ENCODE results near the gene NOP10. TPM values are rescaled to one million over a fixed set of nuclear protein-coding genes. Genes with fewer than 3 reads are reported as not detected.

NOP10 gene
- total and polyA plus RNA-seq, 2 donors (not counting 1 experiment from before 2014, with no cell fraction given), result 68.2 to 133 TPM

DNA sequence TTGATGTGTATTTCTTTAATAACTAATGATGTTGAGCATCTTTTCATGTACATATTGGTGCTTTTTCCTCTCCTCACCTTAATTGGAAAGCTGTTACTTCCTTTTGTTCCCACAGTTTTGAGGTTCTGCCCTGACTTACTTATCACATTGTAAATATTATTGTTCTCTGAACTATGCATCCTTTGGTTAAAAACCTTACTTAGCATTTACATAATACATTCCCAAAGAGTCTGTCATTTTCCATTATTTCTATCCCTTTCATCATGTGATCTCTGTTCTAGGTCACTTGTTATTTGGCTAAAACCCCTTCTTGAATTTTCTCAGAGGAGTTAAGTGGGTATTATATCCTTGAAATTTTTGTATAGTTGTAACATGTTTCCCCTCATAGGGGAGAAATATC, 38.3 kb downstream of the NOP10 start:
- H3K27me3 ChIP-seq (replicated peaks in 1 of 4; ENCODE audit: control extremely low read depth in 1 of 4, control insufficient read depth in 3 of 4, insufficient read depth in 4 of 4, low read length in 3 of 4), result no peaks in the 10 kb centered on the region
- POLR2A ChIA-PET, result no interaction called here
- CTCF ChIA-PET, result interaction anchor here (0.7 to 1.5 kb wide), 2 partner anchors 24 to 42 kb away, joined by 4 to 5 read pairs; no protein-coding TSS in a partner anchor
- H3K9me3 Mint-ChIP-seq (ENCODE audit: insufficient read depth), result no peaks in the 10 kb centered on the region
- H3K9ac ChIP-seq (ENCODE audit: low read length), result no peak overlapping the region
- peaks cover 45% of the 10 kb centered on the region for H4K20me1 ChIP-seq (ENCODE audit: control insufficient read depth, insufficient read depth, low read length, poor library complexity, severe bottlenecking)
- H3K79me2 ChIP-seq (ENCODE audit: control insufficient read depth, insufficient read depth, low read length), result peaks cover 93% of the 10 kb centered on the region
- peaks cover 3 to 5% of the 10 kb centered on the region in 2 experiments for H3K36me3 ChIP-seq (replicated peaks in 1 of 2; ENCODE audit: control extremely low read depth in 1 of 2, control insufficient read depth in 1 of 2, extremely low read depth in 1 of 2, insufficient read depth in 2 of 2, low read length in 1 of 2)
- intact Hi-C loops (cut with micrococcal nuclease), result loop anchor here (10.0 kb wide), 1 partner anchor 50 kb away; no protein-coding TSS in a partner anchor
- no peak overlapping the region for H3K4me2 ChIP-seq (replicated peaks; ENCODE audit: low read depth, low read length, poor library complexity, severe bottlenecking)
- no peaks in the 10 kb centered on the region for H3K27me3 Mint-ChIP-seq
- no peak overlapping the region for H3K27ac Mint-ChIP-seq
- ATAC-seq (ENCODE audit: low read depth) (no peak), DNase-seq (no peak)
- TF ChIP-seq, protein P1, sequence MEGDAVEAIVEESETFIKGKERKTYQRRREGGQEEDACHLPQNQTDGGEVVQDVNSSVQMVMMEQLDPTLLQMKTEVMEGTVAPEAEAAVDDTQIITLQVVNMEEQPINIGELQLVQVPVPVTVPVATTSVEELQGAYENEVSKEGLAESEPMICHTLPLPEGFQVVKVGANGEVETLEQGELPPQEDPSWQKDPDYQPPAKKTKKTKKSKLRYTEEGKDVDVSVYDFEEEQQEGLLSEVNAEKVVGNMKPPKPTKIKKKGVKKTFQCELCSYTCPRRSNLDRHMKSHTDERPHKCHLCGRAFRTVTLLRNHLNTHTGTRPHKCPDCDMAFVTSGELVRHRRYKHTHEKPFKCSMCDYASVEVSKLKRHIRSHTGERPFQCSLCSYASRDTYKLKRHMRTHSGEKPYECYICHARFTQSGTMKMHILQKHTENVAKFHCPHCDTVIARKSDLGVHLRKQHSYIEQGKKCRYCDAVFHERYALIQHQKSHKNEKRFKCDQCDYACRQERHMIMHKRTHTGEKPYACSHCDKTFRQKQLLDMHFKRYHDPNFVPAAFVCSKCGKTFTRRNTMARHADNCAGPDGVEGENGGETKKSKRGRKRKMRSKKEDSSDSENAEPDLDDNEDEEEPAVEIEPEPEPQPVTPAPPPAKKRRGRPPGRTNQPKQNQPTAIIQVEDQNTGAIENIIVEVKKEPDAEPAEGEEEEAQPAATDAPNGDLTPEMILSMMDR (IDR thresholded peaks at IDR 0.05), result no peak
- TF ChIP-seq EZH2 (IDR thresholded peaks at IDR 0.05; ENCODE audit: borderline replicate concordance, insufficient read depth, low read depth, low read length, poor library complexity, severe bottlenecking), result no peak
- no peak overlapping the region for H2AFZ ChIP-seq (ENCODE audit: insufficient read depth, low read depth, low read length, poor library complexity, severe bottlenecking)
- H3K4me1 ChIP-seq (ENCODE audit: control insufficient read depth in 2 of 2, insufficient read depth in 2 of 2, low read length in 2 of 2), result peaks cover 7 to 13% of the 10 kb centered on the region in 2 donors
- peaks cover 53% of the 10 kb centered on the region for H3K4me1 Mint-ChIP-seq
- H3K4me3 Mint-ChIP-seq, result no peak overlapping the region
- H3K27ac ChIP-seq (ENCODE audit: low read length in 2 of 2), result peak overlapping the region in 1 of 2 donors; percentile 38
- no peak overlapping the region for H3K4me3 ChIP-seq (ENCODE audit: control extremely low read depth in 1 of 5, extremely low read depth in 1 of 5, insufficient read depth in 1 of 5, low read depth in 2 of 5, low read length in 4 of 5)
- no peaks in the 10 kb centered on the region for H3K9me3 ChIP-seq (ENCODE audit: control extremely low read depth in 1 of 3, control insufficient read depth in 2 of 3, insufficient read depth in 1 of 3, low read length in 2 of 3)

DNA sequence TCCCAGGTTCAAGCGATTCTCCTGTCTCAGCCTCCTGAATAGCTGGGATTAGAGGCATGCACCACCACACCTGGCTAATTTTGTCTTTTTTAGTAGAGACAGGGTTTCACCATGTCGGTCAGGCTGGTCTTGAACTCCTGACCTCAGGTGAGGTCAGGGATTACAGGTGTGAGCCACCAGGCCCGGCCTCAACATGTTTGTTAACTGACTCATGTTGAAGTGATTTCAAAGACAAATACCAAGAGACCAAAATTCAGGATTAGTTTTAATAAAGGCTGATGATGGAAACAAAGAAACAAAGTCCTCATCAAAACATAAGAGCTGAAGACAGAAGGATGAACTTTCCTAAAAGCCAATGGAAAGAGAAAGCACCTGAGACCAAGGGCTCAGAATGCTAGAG, 41.9 kb downstream of the NOP10 start:
- no peak overlapping the region for H3K4me2 ChIP-seq (replicated peaks; ENCODE audit: low read depth, low read length, poor library complexity, severe bottlenecking)
- H3K4me3 ChIP-seq (ENCODE audit: control extremely low read depth in 1 of 5, extremely low read depth in 1 of 5, insufficient read depth in 1 of 5, low read depth in 2 of 5, low read length in 4 of 5), result no peak overlapping the region
- ChIA-PET CTCF (interaction anchor here (0.8 kb wide), 1 partner anchor 18 kb away, joined by 3 read pairs; no protein-coding TSS in a partner anchor), POLR2A (no interaction called here)
- no peaks in the 10 kb centered on the region for H3K27me3 ChIP-seq (replicated peaks in 1 of 4; ENCODE audit: control extremely low read depth in 1 of 4, control insufficient read depth in 3 of 4, insufficient read depth in 4 of 4, low read length in 3 of 4)
- no peak for TF ChIP-seq EZH2 (IDR thresholded peaks at IDR 0.05; ENCODE audit: borderline replicate concordance, insufficient read depth, low read depth, low read length, poor library complexity, severe bottlenecking)
- peaks cover 59% of the 10 kb centered on the region for H4K20me1 ChIP-seq (ENCODE audit: control insufficient read depth, insufficient read depth, low read length, poor library complexity, severe bottlenecking)
- H3K4me3 Mint-ChIP-seq, result no peak overlapping the region
- H3K9me3 ChIP-seq (ENCODE audit: control extremely low read depth in 1 of 3, control insufficient read depth in 2 of 3, insufficient read depth in 1 of 3, low read length in 2 of 3), result no peaks in the 10 kb centered on the region
- H3K27ac ChIP-seq (ENCODE audit: low read length in 2 of 2), result no peak overlapping the region
- intact Hi-C loops (cut with micrococcal nuclease), result loop anchor here (10.0 kb wide), 1 partner anchor 46 kb away; no protein-coding TSS in a partner anchor
- 100% methylated on average over 2 of the region's 3 CpGs for WGBS (ENCODE audit: insufficient coverage)
- no peak overlapping the region for H3K9ac ChIP-seq (ENCODE audit: low read length)
- DNase-seq (no peak), ATAC-seq (ENCODE audit: low read depth) (no peak)
- peaks cover 63% of the 10 kb centered on the region for H3K4me1 Mint-ChIP-seq
- H2AFZ ChIP-seq (ENCODE audit: insufficient read depth, low read depth, low read length, poor library complexity, severe bottlenecking), result no peak overlapping the region
- H3K36me3 ChIP-seq (replicated peaks in 1 of 2; ENCODE audit: control extremely low read depth in 1 of 2, control insufficient read depth in 1 of 2, extremely low read depth in 1 of 2, insufficient read depth in 2 of 2, low read length in 1 of 2), result peaks cover 0 to 4% of the 10 kb centered on the region in 2 experiments
- peaks cover 8 to 28% of the 10 kb centered on the region in 2 donors for H3K4me1 ChIP-seq (ENCODE audit: control insufficient read depth in 2 of 2, insufficient read depth in 2 of 2, low read length in 2 of 2)
- H3K27me3 Mint-ChIP-seq, result no peaks in the 10 kb centered on the region
- no peaks in the 10 kb centered on the region for H3K9me3 Mint-ChIP-seq (ENCODE audit: insufficient read depth)
- H3K27ac Mint-ChIP-seq, result no peak overlapping the region
- peaks cover 92% of the 10 kb centered on the region for H3K79me2 ChIP-seq (ENCODE audit: control insufficient read depth, insufficient read depth, low read length)
